ENCODE measurements around the gene ELK4.

The ELK4 gene

GRCh38 chr1:205604059-205604458 lies 27.8 kb downstream of the ELK4 start:
- TF ChIP-seq CTCF (IDR thresholded peaks at IDR 0.05; ENCODE audit: extremely low read depth, insufficient read depth, missing control alignments) = no peak
- no peak for DNase-seq (ENCODE audit: low spot score)
- in situ Hi-C loops (cut with MboI; ENCODE audit: low pct_unique_long_range_greater_than_20kb, low sequenced_read_pairs, unreplicated experiment) = no loop called here

- DNase-seq (ENCODE audit: low spot score) = no peak
- in situ Hi-C loops (cut with MboI; ENCODE audit: low pct_unique_long_range_greater_than_20kb, low sequenced_read_pairs, unreplicated experiment) = no loop called here
- no peak for TF ChIP-seq CTCF (IDR thresholded peaks at IDR 0.05; ENCODE audit: extremely low read depth, insufficient read depth, missing control alignments)
These were observed 30.6 kb downstream of the ELK4 start for GRCh38 chr1:205601205-205601604.

- in situ Hi-C loops (cut with MboI; ENCODE audit: low pct_unique_long_range_greater_than_20kb, low sequenced_read_pairs, unreplicated experiment) = no loop called here
- peak; percentile 32 for TF ChIP-seq CTCF (IDR thresholded peaks at IDR 0.05; ENCODE audit: extremely low read depth, insufficient read depth, missing control alignments)
- DNase-seq (ENCODE audit: low spot score) = peak; percentile 51
These were observed 31.7 kb downstream of the ELK4 start for GRCh38 chr1:205600085-205600484.

GRCh38 chr1:205599669-205600042 lies 32.2 kb downstream of the ELK4 start:
- in situ Hi-C loops (cut with MboI; ENCODE audit: low pct_unique_long_range_greater_than_20kb, low sequenced_read_pairs, unreplicated experiment) = loop anchor here (5.0 kb wide), 1 partner anchor 33 kb away; the partner anchor contains the start of gene ELK4
- DNase-seq (ENCODE audit: low spot score) = no peak
- no peak for TF ChIP-seq CTCF (IDR thresholded peaks at IDR 0.05; ENCODE audit: extremely low read depth, insufficient read depth, missing control alignments)

- no peak for TF ChIP-seq CTCF (IDR thresholded peaks at IDR 0.05; ENCODE audit: extremely low read depth, insufficient read depth, missing control alignments)
- DNase-seq (ENCODE audit: low spot score) = no peak
- in situ Hi-C loops (cut with MboI; ENCODE audit: low pct_unique_long_range_greater_than_20kb, low sequenced_read_pairs, unreplicated experiment) = loop anchor here (5.0 kb wide), 1 partner anchor 33 kb away; the partner anchor contains the start of gene ELK4
These were observed 32.8 kb downstream of the ELK4 start for GRCh38 chr1:205598841-205599668.

GRCh38 chr1:205597691-205598314 lies 34.0 kb downstream of the ELK4 start:
- no peak for DNase-seq (ENCODE audit: low spot score)
- in situ Hi-C loops (cut with MboI; ENCODE audit: low pct_unique_long_range_greater_than_20kb, low sequenced_read_pairs, unreplicated experiment) = loop anchor here (5.0 kb wide), 1 partner anchor 34 kb away; the partner anchor contains the start of gene ELK4
- TF ChIP-seq CTCF (IDR thresholded peaks at IDR 0.05; ENCODE audit: extremely low read depth, insufficient read depth, missing control alignments) = no peak
